Measurements from ENCODE around the gene RAB22A.

The RAB22A gene

GRCh38 chr20:58261660-58262059, 47.9 kb upstream of the RAB22A start:
- TF ChIP-seq CREB5 (CRISPR knock-in tag; IDR thresholded peaks at IDR 0.05; ENCODE audit: low read depth) (no peak), OSR1 (CRISPR knock-in tag; IDR thresholded peaks at IDR 0.05) (no peak), ZC3H10 (CRISPR knock-in tag; IDR thresholded peaks at IDR 0.05) (peak; percentile 91), ISL1 (CRISPR knock-in tag; IDR thresholded peaks at IDR 0.05) (peak; percentile 97), PATZ1 (CRISPR knock-in tag; IDR thresholded peaks at IDR 0.05; ENCODE audit: borderline replicate concordance) (peak; percentile 68; the same call in 1 of the 2 replicates), CSRNP3 (CRISPR knock-in tag; IDR thresholded peaks at IDR 0.05) (peak; percentile 62; the same call in 1 of the 2 replicates), TCF4 (CRISPR knock-in tag; IDR thresholded peaks at IDR 0.05; ENCODE audit: borderline replicate concordance) (peak; percentile 68)
- ATAC-seq, result peak; percentile 30; the same call in 2 of the 3 replicates

- no peak for ATAC-seq
- TF ChIP-seq CSRNP3 (CRISPR knock-in tag; IDR thresholded peaks at IDR 0.05) (no peak), ZNF8 (CRISPR knock-in tag; IDR thresholded peaks at IDR 0.05) (no peak), PPARA (CRISPR knock-in tag; IDR thresholded peaks at IDR 0.05; ENCODE audit: borderline replicate concordance) (no peak), SNAI2 (CRISPR knock-in tag; IDR thresholded peaks at IDR 0.05) (no peak), ARNTL (CRISPR knock-in tag; IDR thresholded peaks at IDR 0.05; ENCODE audit: borderline replicate concordance, low read depth) (no peak), TSHZ2 (CRISPR knock-in tag; IDR thresholded peaks at IDR 0.05) (no peak), ISL1 (CRISPR knock-in tag; IDR thresholded peaks at IDR 0.05) (no peak), TOX (CRISPR knock-in tag; IDR thresholded peaks at IDR 0.05; ENCODE audit: borderline replicate concordance) (no peak), OSR1 (CRISPR knock-in tag; IDR thresholded peaks at IDR 0.05) (no peak), TCF4 (CRISPR knock-in tag; IDR thresholded peaks at IDR 0.05; ENCODE audit: borderline replicate concordance) (no peak), ZNF565 (CRISPR knock-in tag; conservative IDR thresholded peaks at IDR 0.05; ENCODE audit: low read depth) (no peak), BACH2 (CRISPR knock-in tag; IDR thresholded peaks at IDR 0.05; ENCODE audit: borderline replicate concordance) (no peak), PATZ1 (CRISPR knock-in tag; IDR thresholded peaks at IDR 0.05; ENCODE audit: borderline replicate concordance) (no peak), CSDC2 (CRISPR knock-in tag; IDR thresholded peaks at IDR 0.05) (no peak), ESRRG (CRISPR knock-in tag; IDR thresholded peaks at IDR 0.05) (no peak), ZNF70 (CRISPR knock-in tag; IDR thresholded peaks at IDR 0.05) (no peak), GLIS3 (CRISPR knock-in tag; IDR thresholded peaks at IDR 0.05) (no peak)
- TF ChIP-seq, protein P1, sequence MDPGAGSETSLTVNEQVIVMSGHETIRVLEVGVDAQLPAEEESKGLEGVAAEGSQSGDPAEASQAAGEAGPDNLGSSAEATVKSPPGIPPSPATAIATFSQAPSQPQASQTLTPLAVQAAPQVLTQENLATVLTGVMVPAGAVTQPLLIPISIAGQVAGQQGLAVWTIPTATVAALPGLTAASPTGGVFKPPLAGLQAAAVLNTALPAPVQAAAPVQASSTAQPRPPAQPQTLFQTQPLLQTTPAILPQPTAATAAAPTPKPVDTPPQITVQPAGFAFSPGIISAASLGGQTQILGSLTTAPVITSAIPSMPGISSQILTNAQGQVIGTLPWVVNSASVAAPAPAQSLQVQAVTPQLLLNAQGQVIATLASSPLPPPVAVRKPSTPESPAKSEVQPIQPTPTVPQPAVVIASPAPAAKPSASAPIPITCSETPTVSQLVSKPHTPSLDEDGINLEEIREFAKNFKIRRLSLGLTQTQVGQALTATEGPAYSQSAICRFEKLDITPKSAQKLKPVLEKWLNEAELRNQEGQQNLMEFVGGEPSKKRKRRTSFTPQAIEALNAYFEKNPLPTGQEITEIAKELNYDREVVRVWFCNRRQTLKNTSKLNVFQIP (CRISPR knock-in tag; IDR thresholded peaks at IDR 0.05; ENCODE audit: borderline replicate concordance, low read depth), result no peak
Measured at GRCh38 chr20:58264271-58264670, 45.2 kb upstream of the RAB22A start.

All from SK-N-SH treated with all-trans-retinoic acid at 6 μM for 48 hours (cell line).